WI38 (cell line): ENCODE data around the gene C1QTNF6.

Experiments used
- H3K4me3 ChIP-seq: 2 replicates; pipeline ENCODE4 v1.5.1; 2011; ENCODE audit warnings: low read depth, mild to moderate bottlenecking, control low read depth, low read length
- TF ChIP-seq, protein P1 (sequence below): IDR thresholded peaks from 2 replicates; pipeline ENCODE4 v1.5.1; 2012; ENCODE audit warnings: low read depth, mild to moderate bottlenecking, control low read depth, low read length

Gene C1QTNF6

DNA sequence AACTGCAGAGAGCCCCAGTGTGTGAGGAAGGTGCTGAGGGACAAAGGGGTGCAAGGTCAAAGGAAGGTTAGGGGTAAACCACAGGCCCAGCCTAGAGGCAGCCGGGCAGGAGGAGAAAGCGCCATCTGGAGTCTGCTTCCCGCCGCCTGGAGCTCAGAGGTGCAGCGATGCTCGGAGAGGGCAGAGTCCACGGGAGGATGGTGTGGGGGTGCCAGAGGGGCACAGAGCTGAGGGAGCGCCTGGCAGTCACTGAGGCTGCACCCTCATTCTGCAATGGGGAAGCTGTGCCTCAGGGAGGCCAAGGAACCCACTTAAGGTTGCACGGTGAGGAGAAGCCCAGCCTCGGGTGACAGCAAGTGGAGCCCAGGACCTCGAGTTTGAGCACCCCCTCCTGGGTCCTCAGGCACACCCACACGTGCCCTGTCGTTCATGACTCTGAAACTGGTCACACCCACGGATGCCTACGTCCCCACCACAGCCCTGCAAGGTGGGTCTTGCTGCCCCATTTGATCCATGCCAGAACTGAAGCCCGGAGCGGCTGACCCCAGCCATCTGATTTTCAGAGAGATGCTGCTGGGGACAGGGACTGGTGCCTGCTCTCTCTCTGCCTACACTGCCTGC lies 39.9 kb downstream of the C1QTNF6 start:
- TF ChIP-seq, protein P1, sequence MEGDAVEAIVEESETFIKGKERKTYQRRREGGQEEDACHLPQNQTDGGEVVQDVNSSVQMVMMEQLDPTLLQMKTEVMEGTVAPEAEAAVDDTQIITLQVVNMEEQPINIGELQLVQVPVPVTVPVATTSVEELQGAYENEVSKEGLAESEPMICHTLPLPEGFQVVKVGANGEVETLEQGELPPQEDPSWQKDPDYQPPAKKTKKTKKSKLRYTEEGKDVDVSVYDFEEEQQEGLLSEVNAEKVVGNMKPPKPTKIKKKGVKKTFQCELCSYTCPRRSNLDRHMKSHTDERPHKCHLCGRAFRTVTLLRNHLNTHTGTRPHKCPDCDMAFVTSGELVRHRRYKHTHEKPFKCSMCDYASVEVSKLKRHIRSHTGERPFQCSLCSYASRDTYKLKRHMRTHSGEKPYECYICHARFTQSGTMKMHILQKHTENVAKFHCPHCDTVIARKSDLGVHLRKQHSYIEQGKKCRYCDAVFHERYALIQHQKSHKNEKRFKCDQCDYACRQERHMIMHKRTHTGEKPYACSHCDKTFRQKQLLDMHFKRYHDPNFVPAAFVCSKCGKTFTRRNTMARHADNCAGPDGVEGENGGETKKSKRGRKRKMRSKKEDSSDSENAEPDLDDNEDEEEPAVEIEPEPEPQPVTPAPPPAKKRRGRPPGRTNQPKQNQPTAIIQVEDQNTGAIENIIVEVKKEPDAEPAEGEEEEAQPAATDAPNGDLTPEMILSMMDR, result no peak
- H3K4me3 ChIP-seq, result no peak overlapping the region

DNA sequence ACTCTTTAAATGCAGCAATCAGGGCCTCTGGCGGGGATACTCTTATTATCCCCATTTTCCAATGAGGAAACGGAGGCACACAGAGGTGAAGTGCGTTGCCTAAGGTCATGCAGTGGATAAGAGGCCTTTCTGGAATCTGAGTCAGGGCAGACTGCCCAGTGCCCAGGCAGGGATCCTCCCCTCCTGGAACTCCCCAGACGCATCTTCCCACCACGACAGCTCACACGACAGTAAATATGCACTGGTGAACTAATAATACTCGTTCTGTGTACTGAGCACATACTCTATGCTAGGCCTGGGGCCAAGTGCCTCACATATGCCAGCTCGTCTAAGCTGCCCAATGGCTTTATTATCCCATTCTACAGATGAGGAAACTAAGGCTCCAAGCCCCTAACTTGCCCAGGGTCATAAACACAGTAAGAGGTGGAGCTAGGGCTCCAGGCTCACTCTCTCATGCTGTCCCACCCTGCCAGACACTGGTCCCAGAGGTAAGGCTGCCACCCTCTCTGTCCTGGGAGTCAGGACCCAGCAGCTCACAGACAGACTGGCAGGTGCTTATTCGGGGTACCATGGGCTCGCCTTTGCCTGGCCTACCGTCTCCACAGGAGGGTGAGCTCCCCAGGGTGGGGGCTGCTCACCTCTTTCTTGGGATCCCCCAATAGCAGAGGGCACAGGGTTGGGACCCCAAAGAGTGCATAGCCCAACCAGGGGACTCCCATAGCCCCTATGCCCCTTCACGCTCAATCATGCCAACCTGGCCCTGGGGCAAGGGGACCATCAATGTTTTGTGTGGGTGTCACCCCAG lies 40.7 kb downstream of the C1QTNF6 start:
- no peak overlapping the region for H3K4me3 ChIP-seq
- TF ChIP-seq, protein P1, result no peak

DNA sequence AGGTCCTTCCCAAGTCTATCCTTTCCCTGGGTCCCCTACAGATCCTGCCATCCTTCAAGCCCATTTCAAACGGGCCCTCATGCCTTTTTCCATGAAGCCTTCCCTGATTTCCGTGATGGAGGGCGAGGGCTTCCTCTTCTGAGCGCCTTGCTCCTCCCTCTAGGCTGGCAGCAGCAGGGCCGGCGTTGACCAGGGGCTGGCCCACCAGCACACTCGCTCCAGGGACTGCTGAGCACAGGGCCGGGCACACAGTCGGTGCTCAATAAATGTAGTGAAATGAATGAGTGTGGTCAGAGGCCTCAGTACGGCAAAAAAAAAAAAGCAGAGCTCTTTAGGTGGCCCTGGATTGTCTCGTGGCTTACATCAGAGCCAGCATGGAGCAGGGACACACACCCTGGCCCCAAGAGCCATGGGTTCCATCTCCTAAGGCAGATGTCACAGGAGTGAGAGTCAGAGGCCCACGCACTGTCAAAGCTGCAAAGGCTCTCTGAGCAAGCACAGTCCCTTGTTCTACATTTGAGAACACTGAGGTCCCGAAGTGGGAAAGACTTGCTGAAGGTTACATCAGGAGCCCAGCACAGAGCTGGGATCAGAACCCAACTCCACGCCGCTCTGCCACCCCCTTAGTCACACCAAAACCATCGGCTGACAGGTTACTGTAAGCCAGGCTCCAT lies 41.4 kb downstream of the C1QTNF6 start:
- H3K4me3 ChIP-seq, result no peak overlapping the region
- TF ChIP-seq, protein P1, result no peak

DNA sequence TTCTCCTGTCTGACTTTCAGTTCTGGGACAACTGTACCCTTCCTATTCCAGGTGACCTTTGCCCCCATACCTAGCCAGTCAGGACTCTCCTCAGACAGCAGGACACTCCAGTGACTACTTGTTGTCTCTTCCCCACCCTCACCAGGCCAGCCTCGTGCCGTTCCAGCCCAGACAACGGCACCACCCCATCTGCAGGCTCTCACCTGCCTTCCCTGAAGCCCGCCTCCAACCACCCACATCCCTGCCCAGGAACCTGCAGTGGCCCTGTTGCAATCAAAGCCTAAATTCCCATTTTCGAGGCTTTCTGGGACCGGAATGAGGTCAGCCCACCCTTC lies 42.0 kb downstream of the C1QTNF6 start:
- TF ChIP-seq, protein P1, result no peak
- H3K4me3 ChIP-seq, result no peak overlapping the region

DNA sequence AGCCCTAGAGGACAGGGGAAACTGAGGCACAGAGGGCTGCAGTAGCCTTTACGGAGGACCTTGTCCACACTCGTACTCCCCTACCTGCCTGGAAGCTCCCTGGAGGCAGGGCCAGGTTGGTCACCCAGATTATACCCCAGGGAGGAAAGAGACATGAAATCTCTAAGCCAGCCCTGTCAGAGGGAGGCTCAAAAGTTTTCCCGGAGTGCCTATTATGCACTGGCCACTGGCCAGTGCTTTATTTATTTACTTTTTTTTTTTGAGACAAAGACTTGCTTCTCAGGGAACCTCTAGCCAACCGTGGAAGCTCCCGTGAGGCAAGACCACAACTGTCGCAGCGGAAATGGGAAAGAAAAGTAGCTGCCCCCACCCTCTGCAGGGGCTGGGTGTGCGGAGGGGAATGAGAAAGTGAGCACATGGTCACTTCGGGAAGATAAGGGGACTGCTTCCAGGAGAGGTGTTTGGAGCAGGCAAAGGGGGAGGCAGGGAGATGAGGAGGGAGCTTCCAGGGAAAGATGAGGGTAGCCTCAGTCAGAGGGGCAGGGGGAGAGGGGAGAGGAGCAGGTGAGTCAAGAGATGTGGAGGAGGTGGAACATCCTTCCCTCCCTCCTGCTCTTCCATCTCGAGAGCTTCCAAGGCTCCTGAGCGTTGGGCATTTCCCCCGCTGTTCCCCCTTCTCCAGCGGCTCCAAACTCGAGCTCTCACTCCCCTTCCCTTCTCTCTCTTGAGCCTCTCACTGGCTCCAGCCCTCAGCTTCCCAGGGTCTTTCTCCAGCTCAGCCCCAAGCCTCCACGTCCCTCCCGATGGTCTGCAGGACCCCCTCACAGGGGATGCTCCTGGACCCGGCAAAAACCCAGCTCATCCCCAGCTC lies 42.6 kb downstream of the C1QTNF6 start:
- H3K4me3 ChIP-seq, result no peak overlapping the region
- TF ChIP-seq, protein P1, result no peak

DNA sequence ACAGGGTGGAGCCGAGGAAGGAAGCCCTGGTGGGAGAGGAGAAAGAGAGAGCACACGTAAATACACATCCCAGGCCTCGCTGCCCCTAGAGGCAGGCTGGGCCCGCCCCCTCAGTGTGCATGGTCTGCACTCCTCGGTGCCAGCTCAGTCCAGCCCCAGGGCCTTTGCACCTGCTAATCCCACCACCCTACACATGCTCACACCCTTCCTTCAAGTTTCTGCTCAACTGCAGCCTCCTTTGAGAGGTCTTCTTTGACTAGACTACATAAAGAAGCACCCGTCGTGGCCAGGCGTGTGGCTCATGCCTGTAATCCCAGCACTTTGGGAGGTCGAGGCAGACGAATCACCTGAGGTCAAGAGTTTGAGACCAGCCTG lies 43.9 kb downstream of the C1QTNF6 start:
- H3K4me3 ChIP-seq, result no peak overlapping the region
- TF ChIP-seq, protein P1, result no peak
